HCT116 (cell line): ENCODE data around the gene MYBPH. TPM values are rescaled to one million over a fixed set of nuclear protein-coding genes. Genes with fewer than 3 reads are reported as not detected.
A peak's percentile ranks its signal among the peaks of the same experiment; 100 is the strongest.

Experiments
- ATAC-seq: fragments of 200-7000 bp; cut with Tn5 transposase; 2 replicates; pipeline ENCODE4 v1.9.1; 2020; ENCODE audit warnings: mild to moderate bottlenecking, moderate library complexity
- BruUV-seq: library from RNA; stranded (reverse); fragments of 400-500 nt; replicated peaks from 2 replicates; lab custom pipeline; 2021; lab: Mats Ljungman, UMichigan
- CTCF ChIA-PET: fragments of 300-600 bp; sonication (Branson Sonifier 250); formaldehyde crosslinking; loops from one replicate; lab custom pipeline; 2021; ENCODE audit warnings: antibody characterized with exemption; lab: Charles Lee
- POLR2A ChIA-PET: fragments of 300-600, 350-600 bp; sonication (Branson Sonifier 250); formaldehyde crosslinking; loops from one replicate; lab custom pipeline; 2021; ENCODE audit warnings: antibody characterized with exemption; lab: Charles Lee
- RAD21 ChIA-PET, 2 experiments: fragments of 300-600 bp; sonication (Branson Sonifier 250); formaldehyde crosslinking; loops; one replicate each; lab custom pipeline; 2023; ENCODE audit warnings: low total read pairs in 2 of 2; ENCODE audit not compliant: uncharacterized antibody in 2 of 2, unreplicated experiment in 2 of 2, low non-redundant PET in 1 of 2; lab: Charles Lee
- DNase-seq: peaks from one replicate; pipeline ENCODE4 v3.0.0-alpha.2; 2010; ENCODE audit warnings: low read depth, low spot score
- H2AFZ ChIP-seq: fragments of 200-600 bp; shearing (Covaris generic), sonication (generic); 2 replicates; pipeline ENCODE4 v1.6.1; 2017; ENCODE audit warnings: low read depth, mixed run types, mixed read lengths, antibody characterized with exemption, low read length; ENCODE audit not compliant: poor library complexity, severe bottlenecking
- H3K27ac ChIP-seq: 2 replicates; pipeline ENCODE4 v1.5.1; 2012; ENCODE audit warnings: low read depth, low read length
- H3K27me3 ChIP-seq: fragments of 200-600 bp; sonication (generic); 2 replicates; pipeline ENCODE4 v1.6.1; 2016; ENCODE audit warnings: mixed run types, low read length, mixed read lengths; ENCODE audit not compliant: insufficient read depth
- H3K36me3 ChIP-seq, 2 experiments: fragments of 200-500 bp in 1 of 2; fragments of 200-600 bp in 1 of 2; sonication (Bioruptor generic) in 1 of 2; sonication (generic) in 1 of 2; 2 replicates each; pipeline versions ENCODE4 v1.5.1 to v1.6.1; 2014 to 2016; ENCODE audit warnings: low read length in 2 of 2, inconsistent platforms in 1 of 2, mixed read lengths in 1 of 2, mixed run types in 1 of 2; ENCODE audit not compliant: insufficient read depth in 2 of 2, control insufficient read depth in 1 of 2
- H3K4me1 ChIP-seq, 2 experiments: fragments of 200-600 bp in 1 of 2; sonication (generic) in 1 of 2; 2 replicates each; pipeline versions ENCODE4 v1.5.1 to v1.6.1; 2012 to 2017; ENCODE audit warnings: low read length in 2 of 2, inconsistent platforms in 1 of 2, mild to moderate bottlenecking in 1 of 2, mixed read lengths in 1 of 2, mixed run types in 1 of 2, moderate library complexity in 1 of 2; ENCODE audit not compliant: insufficient read depth in 2 of 2, control insufficient read depth in 1 of 2
- H3K4me2 ChIP-seq: fragments of 200-600 bp; sonication (generic); 2 replicates; pipeline ENCODE4 v1.6.1; 2017; ENCODE audit warnings: mixed run types, low read length, mixed read lengths
- H3K4me3 ChIP-seq, 2 experiments: fragments of 200-600 bp in 1 of 2; sonication (generic) in 1 of 2; replicated peaks in 1 of 2; 2 replicates each; pipeline ENCODE4 v1.5.1; 2011 to 2016; ENCODE audit warnings: low read length in 2 of 2, control low read depth in 1 of 2, low read depth in 1 of 2, mild to moderate bottlenecking in 1 of 2, mixed read lengths in 1 of 2, mixed run types in 1 of 2
- H3K79me2 ChIP-seq: fragments of 200-600 bp; sonication (generic); 2 replicates; pipeline ENCODE4 v1.6.1; 2017; ENCODE audit warnings: mild to moderate bottlenecking, mixed run types, low read length, moderate library complexity, mixed read lengths; ENCODE audit not compliant: insufficient read depth
- H3K9ac ChIP-seq: fragments of 200-600 bp; sonication (generic); 2 replicates; pipeline ENCODE4 v1.6.1; 2016; ENCODE audit warnings: low read length, mixed read lengths
- H3K9me2 ChIP-seq: fragments of 200-600 bp; sonication (generic), shearing (Covaris generic); 2 replicates; pipeline ENCODE4 v1.6.1; 2017; ENCODE audit warnings: mixed run types, mild to moderate bottlenecking, moderate library complexity; ENCODE audit not compliant: insufficient read depth
- H3K9me3 ChIP-seq, 2 experiments: fragments of 200-500 bp in 1 of 2; fragments of 200-600 bp in 1 of 2; sonication (Bioruptor generic) in 1 of 2; sonication (generic) in 1 of 2; 2 replicates each; pipeline ENCODE4 v1.6.1; 2014 to 2017; ENCODE audit warnings: low read length in 2 of 2, mixed read lengths in 2 of 2, inconsistent platforms in 1 of 2, low read depth in 1 of 2, mild to moderate bottlenecking in 1 of 2, mixed run types in 1 of 2, moderate library complexity in 1 of 2; ENCODE audit not compliant: control insufficient read depth in 1 of 2, insufficient read depth in 1 of 2
- H4K20me1 ChIP-seq: fragments of 200-600 bp; sonication (generic), shearing (Covaris generic); 2 replicates; pipeline ENCODE4 v1.6.1; 2017; ENCODE audit warnings: mixed run types, mild to moderate bottlenecking, moderate library complexity; ENCODE audit not compliant: insufficient read depth
- ATF3 ChIP-seq: IDR thresholded peaks from 2 replicates; pipeline ENCODE4 v1.6.1; 2012
- CEBPB ChIP-seq: IDR thresholded peaks from 2 replicates; pipeline ENCODE4 v1.6.1; 2012; ENCODE audit warnings: low read depth
- POLR2AphosphoS5 ChIP-seq: IDR thresholded peaks from 2 replicates; pipeline ENCODE4 v1.6.1; 2011; ENCODE audit warnings: mild to moderate bottlenecking, low read depth, low read length, moderate library complexity
- RAD21 ChIP-seq: IDR thresholded peaks from 2 replicates; pipeline ENCODE4 v1.6.1; 2012; ENCODE audit warnings: low read depth, mild to moderate bottlenecking
- SRF ChIP-seq: IDR thresholded peaks from 2 replicates; pipeline ENCODE4 v1.6.1; 2012; ENCODE audit warnings: low read depth
- ZBTB33 ChIP-seq: IDR thresholded peaks from 2 replicates; pipeline ENCODE4 v1.6.1; 2011; ENCODE audit warnings: mild to moderate bottlenecking, low read length, moderate library complexity; ENCODE audit not compliant: insufficient replicate concordance; ENCODE audit errors: extremely low read depth
- intact Hi-C: fragments of 100-400 bp; cut with micrococcal nuclease; formaldehyde crosslinking; loops from 2 replicates; pipeline ENCODE4 v1.10.0; 2022
- total RNA-seq: library from RNA; stranded (reverse); gene quantifications from one replicate; pipeline ENCODE4 v1.2.1, GENCODE V29; 2021; ENCODE audit not compliant: unreplicated experiment

Gene MYBPH
- total RNA-seq, 1 experiment from 2014 or later: 0.22 TPM

- TF ChIP-seq ZBTB33 (no peak), CEBPB (no peak)
Observed at GRCh38 chr1:203187304-203187685, 11.7 kb upstream of the MYBPH start (continued).

GRCh38 chr1:203186446-203187303 lies 11.0 kb upstream of the MYBPH start, which contains the start of gene CHI3L1:
CHI3L1 (minus strand) TSS chr1:203186704; CDS start chr1:203186623, 81 bp downstream.
- H3K36me3 ChIP-seq: no peaks in the 10 kb centered on the region
- no peaks in the 10 kb centered on the region for H3K9me2 ChIP-seq
- DNase-seq (no peak), ATAC-seq (peak; percentile 41; the same call in 1 of the 2 replicates)
- TF ChIP-seq RAD21 (no peak), SRF (no peak), ATF3 (no peak), POLR2AphosphoS5 (no peak)
- BruUV-seq: no TSS peak
- H3K4me3 ChIP-seq: no peak within 1 kb of the TSS
- no peaks in the 10 kb centered on the region for H3K79me2 ChIP-seq
- H2AFZ ChIP-seq: no peak within 1 kb of the TSS
- intact Hi-C loops: no loop called here
- peaks cover 0 to 24% of the 10 kb centered on the region in 2 experiments; a peak in 2 of 4 replicates for H3K4me1 ChIP-seq
- 0 out of 2 replicates have a peak within 1 kb of the TSS, but pooled peaks have one; percentile 0 for H3K4me2 ChIP-seq
- H3K27me3 ChIP-seq: no peaks in the 10 kb centered on the region
- ChIA-PET POLR2A (no interaction called here), RAD21 (interaction anchor here in 1 of 2 experiments (0.7 kb wide), 1 partner anchor 13 kb away, joined by 7 read pairs; no protein-coding TSS in a partner anchor), CTCF (interaction anchor here (0.8 kb wide), 1 partner anchor 15 kb away, joined by 6 read pairs; no protein-coding TSS in a partner anchor)
- no peaks in the 10 kb centered on the region for H4K20me1 ChIP-seq
- H3K27ac ChIP-seq: no peak within 1 kb of the TSS
- no peaks in the 10 kb centered on the region for H3K9me3 ChIP-seq
- H3K9ac ChIP-seq: no peak within 1 kb of the TSS
